Astrocyte of the spinal cord (primary cell): Measurements from ENCODE around the gene ZBED5.
A peak's percentile ranks its signal among the peaks of the same experiment; 100 is the strongest.

Experiments used
- DNase-seq: peaks from one replicate; pipeline ENCODE4 v3.0.0; 2011; ENCODE audit warnings: low read depth, low spot score
- H3K4me3 ChIP-seq: 2 replicates; pipeline ENCODE4 v1.5.1; 2011; ENCODE audit warnings: low read depth, mild to moderate bottlenecking, low read length, moderate library complexity
- in situ Hi-C: cut with HindIII; loops from 2 replicates; pipeline ENCODE4 v1.10.0; 2017; ENCODE audit warnings: low sequenced_read_pairs
- TF ChIP-seq, protein P1 (sequence below): IDR thresholded peaks from 2 replicates; pipeline ENCODE4 v1.5.1; 2012; ENCODE audit warnings: low read depth, mild to moderate bottlenecking, low read length, inconsistent platforms

The ZBED5 gene

DNA sequence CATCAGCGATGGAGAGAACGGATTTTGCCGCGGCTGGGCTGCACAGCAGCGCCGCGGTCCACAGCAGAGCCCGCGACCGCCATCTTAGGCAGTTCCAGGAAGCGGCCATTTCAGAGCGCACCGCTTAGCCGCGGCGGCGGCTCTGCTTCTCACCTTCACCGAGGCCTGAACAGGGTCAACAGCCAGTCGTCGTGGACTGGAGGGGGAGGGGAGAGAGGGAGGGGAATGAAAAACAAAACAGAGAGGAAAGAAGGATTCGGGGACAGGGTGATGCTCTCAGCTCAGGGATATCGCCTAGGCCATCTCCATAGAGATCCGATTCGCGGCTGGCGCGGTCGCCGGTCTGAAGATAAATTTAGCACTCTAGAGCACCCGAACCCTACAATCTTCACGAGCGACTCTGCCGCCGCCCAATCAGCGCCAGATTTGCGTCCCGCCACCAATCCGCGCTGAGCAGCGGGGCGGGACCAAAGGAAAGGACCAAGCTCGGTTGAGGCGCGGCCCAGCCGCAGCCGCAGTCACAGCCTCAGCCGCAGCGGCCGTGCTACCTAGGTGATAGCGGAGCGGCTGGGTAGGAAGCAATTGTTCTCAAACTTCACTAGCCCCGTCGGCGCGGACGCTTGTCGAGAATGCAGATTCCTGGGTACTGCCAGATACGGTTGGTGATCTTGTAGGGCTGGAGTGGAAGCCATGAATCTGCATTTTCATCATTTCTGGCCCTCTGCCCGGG, at the start of gene ZBED5:
Gene ZBED5, minus strand, starts transcription at position 345 of the 730 bp plus-strand sequence. CDS start 3,108 bp downstream, outside the sequence.
- DNase-seq: peak; percentile 99
- H3K4me3 ChIP-seq: peak within 1 kb of the TSS; percentile 95
- TF ChIP-seq, protein P1, sequence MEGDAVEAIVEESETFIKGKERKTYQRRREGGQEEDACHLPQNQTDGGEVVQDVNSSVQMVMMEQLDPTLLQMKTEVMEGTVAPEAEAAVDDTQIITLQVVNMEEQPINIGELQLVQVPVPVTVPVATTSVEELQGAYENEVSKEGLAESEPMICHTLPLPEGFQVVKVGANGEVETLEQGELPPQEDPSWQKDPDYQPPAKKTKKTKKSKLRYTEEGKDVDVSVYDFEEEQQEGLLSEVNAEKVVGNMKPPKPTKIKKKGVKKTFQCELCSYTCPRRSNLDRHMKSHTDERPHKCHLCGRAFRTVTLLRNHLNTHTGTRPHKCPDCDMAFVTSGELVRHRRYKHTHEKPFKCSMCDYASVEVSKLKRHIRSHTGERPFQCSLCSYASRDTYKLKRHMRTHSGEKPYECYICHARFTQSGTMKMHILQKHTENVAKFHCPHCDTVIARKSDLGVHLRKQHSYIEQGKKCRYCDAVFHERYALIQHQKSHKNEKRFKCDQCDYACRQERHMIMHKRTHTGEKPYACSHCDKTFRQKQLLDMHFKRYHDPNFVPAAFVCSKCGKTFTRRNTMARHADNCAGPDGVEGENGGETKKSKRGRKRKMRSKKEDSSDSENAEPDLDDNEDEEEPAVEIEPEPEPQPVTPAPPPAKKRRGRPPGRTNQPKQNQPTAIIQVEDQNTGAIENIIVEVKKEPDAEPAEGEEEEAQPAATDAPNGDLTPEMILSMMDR: no peak
- in situ Hi-C loops: no loop called here

DNA sequence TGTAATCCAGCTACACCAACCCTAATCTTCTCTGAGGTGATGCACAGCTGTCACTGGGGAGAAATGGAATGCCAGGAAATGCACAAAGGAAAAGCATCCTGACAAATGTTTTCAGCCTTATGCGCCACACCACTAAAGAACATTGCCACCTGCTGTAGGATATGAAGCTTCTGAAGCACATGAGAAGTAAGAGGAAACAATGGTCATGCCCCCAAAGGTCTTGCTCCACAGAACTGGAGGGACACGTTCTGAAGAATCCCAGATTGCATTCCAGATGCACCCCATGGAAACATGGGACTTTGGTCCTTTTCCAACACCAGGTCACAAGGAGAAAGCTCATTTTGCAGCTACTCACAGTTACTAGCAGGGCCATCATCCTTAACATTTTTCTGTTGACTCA, 48.7 kb upstream of the ZBED5 start:
- peak; percentile 40 for DNase-seq
- no peak overlapping the region for H3K4me3 ChIP-seq
- in situ Hi-C loops: no loop called here
- TF ChIP-seq, protein P1: peak; percentile 31

DNA sequence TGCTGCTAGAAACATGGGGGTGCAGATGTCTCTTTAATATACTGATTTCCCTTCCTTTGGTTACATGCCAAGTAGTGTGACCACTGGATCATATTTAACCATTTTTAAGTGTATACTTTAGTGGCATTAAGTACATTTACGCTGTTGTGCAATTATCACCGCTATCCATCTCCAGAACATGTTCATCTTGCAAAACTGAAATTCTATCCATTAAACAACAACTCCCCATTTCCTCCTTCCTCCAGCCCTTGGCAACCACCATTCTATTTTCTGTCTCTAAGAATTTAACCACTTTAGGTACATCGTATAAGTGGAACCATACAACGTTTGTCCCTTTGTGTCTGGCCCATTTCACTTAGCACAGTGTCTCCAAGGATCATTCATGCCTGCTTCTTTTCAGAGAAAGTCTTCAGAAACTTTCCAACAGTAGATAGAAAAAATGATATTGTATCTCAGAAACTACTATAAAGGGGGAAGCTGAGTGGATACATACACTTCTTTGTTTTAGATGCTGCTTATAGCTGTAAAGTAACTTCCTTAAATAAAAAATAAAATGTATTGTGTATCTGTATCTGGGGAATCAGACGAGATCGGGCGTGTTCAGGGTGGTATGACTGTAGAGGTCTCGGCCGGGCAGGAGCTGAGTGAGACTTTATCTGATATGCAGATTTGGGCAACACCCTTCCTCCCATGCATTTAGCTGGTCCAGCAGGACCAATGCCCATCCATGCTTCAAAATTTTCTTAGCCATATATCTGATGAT, 44.6 kb upstream of the ZBED5 start:
- no peak for DNase-seq
- in situ Hi-C loops: no loop called here
- TF ChIP-seq, protein P1: no peak
- H3K4me3 ChIP-seq: no peak overlapping the region

DNA sequence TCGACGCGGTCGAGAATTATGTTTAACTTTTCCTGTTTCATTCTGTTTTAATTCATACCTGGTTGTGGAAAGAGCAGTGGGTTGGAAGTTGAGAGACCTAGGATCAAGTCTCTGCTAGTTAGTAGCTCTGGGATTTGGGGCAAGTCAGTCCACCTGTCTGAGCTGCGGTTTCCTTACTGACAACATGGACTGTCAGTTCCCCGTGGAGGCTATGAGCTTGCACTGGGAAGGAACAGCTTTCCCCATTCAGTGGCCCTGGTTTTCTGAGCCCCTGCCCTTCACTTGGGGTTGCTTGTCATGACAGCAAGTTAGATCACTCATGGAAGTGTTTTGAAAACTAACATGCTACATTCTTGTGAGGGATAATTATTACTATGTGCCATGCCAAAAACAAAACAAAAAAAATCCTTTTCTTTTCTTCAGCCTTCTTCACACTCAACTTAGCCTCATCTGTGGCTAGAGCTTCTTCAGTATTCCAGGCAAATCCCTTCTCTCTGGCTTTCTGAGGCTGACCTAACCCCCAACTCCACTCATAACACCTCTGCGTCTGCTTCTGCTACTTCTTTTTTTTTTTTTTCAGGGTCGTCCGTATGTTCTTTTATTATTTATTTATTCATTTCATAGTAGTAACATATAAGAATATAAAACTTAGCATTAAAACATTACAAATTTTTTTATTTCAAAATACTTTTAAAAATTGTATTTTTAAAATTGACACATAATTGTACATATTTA, 43.0 kb upstream of the ZBED5 start:
- no peak for DNase-seq
- no peak overlapping the region for H3K4me3 ChIP-seq
- in situ Hi-C loops: no loop called here
- TF ChIP-seq, protein P1: no peak

DNA sequence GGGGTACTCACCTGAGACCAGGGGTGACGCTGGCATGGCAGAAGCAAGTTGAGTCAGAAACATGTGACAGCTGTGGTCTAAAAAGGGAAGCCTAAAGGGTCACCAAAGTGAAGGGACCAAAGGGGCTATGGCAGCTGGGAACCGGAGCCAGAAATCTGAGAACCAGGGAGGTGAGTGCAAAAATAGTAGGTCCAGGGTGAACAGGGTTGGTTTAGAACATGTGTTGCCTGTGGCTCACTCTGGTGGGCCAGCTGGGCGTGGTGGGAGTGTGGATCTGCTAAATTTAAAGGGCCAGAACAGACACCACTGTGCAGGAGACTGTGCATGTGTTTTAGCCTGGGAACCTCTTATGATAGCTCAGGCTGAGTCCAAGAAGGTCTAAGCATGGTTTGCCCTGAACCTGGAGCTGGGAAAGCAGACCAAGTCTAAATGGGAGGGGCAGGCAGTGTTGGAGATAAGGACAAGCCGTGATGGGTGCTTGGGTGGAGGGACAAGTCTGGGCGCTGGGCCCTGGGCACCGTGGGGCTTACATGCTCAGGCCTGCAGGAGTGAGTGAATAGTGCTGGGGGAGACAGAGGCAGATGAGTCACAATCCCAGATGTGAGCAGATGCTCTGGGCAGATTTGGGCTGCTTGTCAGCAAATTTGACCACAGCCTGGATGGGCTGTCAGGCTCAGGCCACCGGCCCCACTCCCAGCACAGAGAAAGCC, 41.4 kb upstream of the ZBED5 start:
- no peak overlapping the region for H3K4me3 ChIP-seq
- TF ChIP-seq, protein P1: no peak
- no peak for DNase-seq
- in situ Hi-C loops: no loop called here

DNA sequence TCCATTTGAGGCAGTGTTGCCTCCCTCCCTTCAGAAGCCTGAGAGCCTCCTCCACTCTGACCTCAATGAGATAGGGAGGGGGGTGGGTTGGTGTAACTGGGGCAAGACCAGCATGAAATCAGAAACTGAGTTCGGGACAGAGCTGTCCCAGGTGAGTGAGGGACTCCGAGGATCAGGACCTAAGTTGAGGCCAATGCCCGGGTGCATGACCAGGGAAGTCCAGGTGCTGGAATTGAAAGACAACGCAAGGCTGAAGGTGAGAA, 40.8 kb upstream of the ZBED5 start:
- no peak for DNase-seq
- H3K4me3 ChIP-seq: no peak overlapping the region
- in situ Hi-C loops: no loop called here
- TF ChIP-seq, protein P1: no peak
